Measurements from ENCODE around the gene OSBPL6.
A peak's percentile ranks its signal among the peaks of the same experiment; 100 is the strongest.

OSBPL6 gene

DNA sequence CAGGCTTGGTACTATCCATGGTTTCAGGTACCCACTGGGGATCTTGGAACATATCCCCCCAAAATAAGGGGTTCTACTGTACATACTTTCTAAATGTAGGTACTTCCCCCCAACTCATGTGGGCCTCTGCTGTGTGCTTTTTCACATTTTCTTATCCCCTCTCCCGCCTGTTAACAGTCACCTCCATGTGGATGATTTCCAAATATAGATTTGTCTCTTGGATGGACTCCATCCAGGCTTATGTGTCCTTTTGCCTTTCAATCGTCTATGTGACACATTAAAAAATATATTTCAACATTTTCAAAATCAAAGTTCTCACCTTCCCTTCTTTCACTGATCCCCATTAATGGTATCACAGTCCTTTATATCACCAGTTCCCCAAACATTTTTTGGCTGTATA is 44.4 kb downstream of the OSBPL6 start:
- no peak for DNase-seq (ENCODE audit: low read depth)

DNA sequence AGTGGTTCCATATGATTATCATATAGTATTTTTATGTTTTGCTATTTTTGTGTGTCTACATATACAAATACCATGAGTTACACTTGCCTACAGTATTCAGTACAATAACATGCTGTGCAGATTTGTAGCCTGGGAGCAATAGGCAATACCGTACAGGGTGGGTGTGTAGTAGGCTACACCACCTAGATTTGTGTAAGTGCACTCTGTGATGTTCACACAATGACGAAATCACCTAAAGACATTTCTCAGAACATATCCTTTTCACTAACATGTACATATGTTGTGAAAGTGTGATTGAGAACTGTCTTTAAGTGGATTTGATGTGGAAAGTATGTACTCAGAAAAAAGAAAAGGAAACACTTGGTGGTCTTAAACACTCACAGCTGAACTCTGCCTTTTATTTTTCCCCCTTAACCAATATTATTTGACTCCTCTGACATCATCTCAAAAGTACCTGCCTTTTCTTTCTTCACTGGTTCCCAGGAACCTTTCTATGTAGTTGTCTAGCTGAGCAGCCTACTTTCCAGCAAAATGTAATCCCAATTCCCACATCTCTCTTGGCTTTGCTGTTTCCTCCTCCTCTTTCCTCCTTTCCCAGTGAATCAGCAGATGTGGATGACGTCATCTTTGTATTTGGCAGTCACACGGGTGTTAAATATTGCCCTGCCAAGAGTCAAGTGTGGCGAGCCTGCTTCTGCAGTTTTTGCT is 47.7 kb downstream of the OSBPL6 start:
- DNase-seq (ENCODE audit: low read depth) = peak; percentile 83

DNA sequence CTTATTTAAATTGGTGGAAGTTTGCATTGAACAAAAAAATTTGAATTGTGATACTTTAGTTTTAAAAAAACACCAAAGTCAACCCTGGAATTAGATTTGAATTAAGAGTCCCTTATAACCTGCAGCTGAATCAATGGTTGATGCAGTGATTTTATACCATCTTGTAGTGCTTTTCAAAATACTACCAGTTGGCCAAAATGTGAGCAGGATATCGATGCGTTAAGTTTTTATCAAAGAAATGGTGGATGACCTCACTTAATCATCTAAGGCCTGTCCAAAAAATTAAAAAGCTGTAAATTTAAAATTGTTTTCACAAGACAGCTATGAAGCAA is 48.2 kb downstream of the OSBPL6 start:
- DNase-seq (ENCODE audit: low read depth) = no peak

DNA sequence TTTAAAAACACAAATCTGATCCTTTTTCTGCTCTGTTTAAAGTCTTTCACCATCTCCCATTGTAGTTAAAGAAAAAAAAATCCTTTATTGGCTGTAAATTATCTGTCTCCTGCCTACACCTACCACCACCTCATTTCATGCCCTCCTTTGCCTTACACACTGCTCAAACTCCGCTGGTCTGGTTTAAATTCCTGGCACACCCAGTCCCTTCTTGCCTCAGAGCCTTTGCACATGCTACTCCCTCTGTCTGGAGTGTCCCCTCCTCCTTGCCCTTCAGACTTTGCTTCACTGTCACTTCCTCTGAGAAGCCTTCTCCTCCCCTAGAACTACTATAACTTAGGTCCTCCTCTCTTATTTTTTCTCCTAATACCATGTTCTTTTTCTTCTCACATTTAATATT is 49.6 kb downstream of the OSBPL6 start:
- no peak for DNase-seq (ENCODE audit: low read depth)

DNA sequence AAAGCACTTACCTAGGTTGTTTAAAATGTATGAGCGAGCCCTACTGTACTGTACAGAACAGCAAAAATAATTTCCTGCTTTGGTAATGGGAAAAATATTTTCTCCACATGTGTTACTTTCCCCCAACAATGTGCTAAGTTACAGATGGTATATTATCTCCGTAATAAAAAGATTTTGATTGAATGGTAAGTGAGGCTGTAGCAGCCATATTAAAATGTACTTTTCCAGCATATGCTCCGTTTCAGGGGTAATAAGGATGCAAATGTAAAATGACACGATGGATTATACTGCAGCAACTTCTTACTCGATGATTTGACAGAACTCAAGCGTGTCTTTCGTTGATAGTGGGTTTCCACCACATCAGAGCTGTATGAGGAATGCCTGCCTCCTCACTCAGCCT is 50.5 kb downstream of the OSBPL6 start:
- no peak for DNase-seq (ENCODE audit: low read depth)

DNA sequence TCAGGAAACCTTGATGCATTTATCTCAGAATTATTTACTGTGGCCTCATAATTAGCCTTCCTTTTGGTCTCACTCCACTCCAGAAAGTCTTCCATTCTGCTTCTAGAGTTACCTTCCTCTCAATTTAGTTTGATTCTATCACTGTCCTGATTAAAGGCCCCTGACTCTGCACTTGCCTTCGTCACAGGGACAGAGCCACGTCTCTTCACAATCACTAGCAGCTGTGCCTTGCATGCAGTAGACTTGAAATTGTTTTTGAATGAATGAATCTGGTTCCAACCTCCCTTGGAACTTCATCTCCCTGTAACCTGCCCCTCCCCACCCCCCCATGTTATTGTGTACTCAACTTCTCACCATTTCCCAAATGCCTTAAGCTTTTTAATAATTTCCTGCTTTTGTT is 52.4 kb downstream of the OSBPL6 start:
- no peak for DNase-seq (ENCODE audit: low read depth)

DNA sequence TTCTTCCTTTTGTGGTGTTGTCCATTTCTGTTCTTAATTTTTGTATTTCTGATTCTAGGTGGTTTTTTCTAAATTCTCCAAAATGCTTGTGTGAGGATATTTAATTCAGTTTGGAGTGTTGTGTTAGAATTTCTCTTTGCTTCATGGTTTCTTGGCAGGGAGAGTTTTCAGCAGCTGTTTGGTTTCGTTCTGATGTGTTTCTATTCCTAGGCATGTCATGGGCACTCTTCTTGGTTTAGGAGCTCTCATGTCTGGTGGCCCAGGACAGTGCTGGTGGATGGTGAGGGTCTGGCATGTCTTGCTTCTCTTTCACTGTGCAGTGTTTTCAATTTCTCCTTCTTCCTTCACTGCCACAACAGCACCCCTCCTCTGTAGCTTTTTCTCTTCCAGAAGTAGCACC is 52.9 kb downstream of the OSBPL6 start:
- no peak for DNase-seq (ENCODE audit: low read depth)

DNA sequence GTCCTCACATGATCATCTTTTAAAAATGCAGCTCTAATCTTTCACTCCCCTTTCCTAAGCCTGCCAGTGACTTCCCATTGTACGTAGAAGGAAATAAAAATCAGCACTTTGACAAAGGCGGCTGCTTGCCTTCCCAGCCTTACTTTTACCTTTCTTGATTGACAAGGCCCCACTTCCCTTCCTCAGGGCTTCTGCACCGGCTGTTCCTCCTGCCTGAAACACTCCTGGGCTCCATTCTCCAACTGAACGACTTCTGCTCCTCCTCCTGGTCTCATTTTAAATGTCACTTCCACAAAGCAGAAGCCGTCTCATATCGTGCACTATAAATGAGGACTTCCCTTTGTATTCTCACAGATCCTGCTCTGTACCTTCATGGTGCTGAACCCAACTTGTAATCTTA is 56.1 kb downstream of the OSBPL6 start:
- DNase-seq (ENCODE audit: low read depth) = no peak

- no peak for DNase-seq (ENCODE audit: low read depth)
Measured at GRCh38 chr2:178251151-178251955, 57.0 kb downstream of the OSBPL6 start.

DNA sequence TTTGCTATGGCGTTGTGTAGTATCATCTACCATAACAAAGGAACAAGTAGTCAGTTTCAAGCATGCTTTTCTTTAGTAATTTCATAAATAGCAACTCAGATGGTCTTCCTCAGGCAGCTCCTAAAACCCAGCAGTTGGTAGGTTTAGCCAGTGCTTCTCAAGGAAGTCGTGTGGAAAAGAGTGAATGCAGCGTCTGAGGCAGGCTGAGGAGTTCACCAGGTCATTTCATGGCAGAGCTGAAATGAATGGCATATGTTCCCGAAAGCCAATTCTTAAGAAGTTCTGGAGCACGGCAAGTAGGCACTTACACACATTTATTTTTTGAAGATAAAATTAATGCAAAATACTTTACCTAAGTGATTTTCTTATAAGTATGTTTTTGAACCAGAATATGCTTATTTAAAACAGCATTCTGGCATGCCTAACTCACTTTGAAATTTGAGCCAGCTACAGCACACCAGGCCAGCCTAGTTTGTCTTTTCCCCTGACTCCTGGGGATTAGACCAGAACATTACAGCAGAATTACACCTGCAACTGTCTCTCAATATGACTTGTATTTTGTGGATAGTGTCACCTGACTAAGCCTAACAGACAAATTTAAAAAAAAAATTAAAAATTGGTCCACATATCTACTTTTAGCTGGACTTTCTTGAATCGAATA is 62.2 kb downstream of the OSBPL6 start:
- DNase-seq (ENCODE audit: low read depth) = no peak

DNA sequence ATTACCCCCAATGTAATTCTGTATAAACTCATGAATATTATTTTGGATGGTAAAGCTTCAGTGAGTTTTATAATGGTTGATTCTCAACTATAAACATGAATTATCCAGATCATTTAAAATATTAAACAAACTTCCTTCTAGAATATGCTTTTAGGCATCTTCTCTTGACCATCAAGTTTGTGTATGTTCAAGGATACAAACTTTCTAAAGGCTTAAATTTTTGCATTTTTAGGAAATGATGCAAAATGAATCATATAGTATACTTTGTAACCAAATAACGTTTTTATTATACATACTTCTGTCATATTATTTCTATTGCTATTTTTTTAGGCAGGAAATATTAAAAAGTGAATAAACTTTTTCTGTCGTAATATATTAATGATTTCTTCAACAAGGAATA is 62.8 kb downstream of the OSBPL6 start:
- DNase-seq (ENCODE audit: low read depth) = no peak

DNA sequence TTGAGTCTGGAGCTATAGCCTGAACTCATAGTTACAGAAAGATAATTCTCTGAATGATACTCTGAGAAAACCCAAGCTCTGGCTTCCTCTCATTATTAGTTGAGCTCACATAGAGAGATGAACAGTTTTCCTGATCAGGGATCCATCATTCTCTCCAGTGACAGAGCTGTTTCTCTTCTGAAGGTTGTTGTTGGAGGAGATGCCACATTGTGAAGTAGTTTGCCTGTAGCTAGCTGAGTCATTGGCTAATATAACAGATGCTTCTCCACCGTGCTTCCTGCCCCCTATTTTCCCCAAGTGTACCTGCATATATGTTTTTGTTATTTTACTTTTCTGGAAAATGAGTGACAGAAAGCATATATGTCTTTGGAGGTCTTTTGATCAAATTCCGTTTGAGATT is 64.6 kb downstream of the OSBPL6 start:
- no peak for DNase-seq (ENCODE audit: low read depth)

DNA sequence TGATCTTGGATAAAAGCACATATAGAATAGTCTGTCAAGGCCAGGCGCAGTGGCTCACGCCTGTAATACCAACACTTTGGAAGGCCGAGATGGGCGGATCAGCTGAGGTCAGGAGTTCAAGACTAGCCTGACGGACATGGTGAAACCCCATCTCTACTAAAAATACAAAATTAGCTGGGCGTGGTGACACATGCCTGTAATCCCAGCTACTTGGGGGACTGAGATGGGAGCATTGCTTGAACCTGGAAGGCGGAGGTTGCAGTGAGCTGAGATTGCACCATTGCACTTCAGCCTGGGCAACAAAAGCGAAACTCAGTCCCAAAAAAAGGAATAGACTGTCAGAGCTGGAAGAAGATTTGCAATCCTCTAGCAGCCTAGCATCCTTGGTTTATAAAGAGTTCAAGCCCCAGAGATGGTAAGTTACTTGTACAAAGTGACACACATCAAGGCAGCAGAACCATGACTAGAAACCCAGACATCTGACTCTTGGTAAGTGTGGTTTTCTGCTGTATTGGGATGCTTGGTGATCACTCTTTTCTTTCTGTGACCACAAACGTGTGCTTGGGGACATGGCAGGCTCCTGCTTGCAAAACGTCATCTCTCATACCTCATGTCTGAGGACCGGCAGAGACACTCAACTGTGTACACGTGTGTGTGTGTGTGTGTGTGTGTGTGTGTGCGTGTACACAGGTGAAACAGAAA is 69.0 kb downstream of the OSBPL6 start:
- no peak for DNase-seq (ENCODE audit: low read depth)

- DNase-seq (ENCODE audit: low read depth) = no peak
Measured at GRCh38 chr2:178264211-178264610, 69.9 kb downstream of the OSBPL6 start.

DNA sequence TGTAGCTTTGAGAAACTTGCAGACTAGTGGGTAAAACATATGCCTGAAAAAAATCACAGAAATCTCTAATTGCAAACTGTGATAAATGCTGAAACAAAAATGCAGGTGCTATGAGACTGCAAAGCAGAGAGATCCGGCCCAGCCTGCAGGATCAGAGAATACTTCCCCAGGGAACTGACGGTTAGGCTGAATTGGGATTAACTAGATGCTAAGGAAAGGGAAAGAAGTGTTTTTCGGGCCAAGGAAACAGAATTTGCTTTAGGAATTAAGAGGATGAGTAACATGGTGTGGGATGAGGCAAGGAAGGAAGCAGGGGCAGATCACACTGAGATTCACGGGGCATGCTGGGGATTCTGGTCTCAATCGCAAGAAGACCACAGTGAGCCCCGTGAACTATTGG is 71.5 kb downstream of the OSBPL6 start:
- DNase-seq (ENCODE audit: low read depth) = no peak

DNA sequence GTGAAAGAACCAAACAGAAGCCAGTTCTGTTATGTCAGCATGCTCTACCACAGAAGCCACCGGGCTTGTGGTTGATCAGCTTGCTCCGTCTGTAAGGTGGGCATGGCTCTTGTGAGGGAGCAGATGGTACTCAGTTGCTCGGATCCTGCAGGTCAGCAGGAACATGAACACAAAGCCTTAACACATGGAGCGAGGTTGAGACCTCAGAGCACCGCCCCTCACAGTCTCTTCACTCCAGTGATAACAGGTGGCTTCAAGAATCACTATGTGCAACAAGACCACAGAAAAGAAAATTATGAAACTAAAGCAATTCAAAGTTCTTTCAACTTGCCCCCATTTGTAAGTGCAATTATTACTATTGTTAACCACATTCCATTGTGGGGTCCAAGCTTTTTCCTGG is 72.1 kb downstream of the OSBPL6 start:
- DNase-seq (ENCODE audit: low read depth) = no peak

GRCh38 chr2:178267660-178268059 is 73.3 kb downstream of the OSBPL6 start:
- no peak for DNase-seq (ENCODE audit: low read depth)

DNA sequence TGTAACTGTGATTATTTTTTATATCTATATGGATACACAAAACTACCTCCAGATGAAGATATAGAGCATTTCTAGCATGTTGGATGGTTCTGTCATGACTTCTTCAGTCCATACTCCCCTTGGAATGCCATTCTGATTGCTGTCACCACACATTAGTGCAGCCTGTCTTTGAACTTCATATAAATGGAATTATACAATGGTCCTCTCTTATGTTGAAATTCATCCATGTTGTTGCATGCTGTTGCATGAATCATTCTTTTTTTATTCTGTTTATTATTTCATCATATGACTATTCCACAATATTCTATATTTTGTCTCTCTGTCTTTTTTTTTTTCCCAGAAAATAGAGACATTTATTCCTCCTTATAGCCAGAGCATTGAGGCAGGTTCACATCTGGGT is 74.1 kb downstream of the OSBPL6 start:
- no peak for DNase-seq (ENCODE audit: low read depth)

GRCh38 chr2:178269438-178270224 is 75.3 kb downstream of the OSBPL6 start:
- no peak for DNase-seq (ENCODE audit: low read depth)

- no peak for DNase-seq (ENCODE audit: low read depth)
Measured at GRCh38 chr2:178270338-178270737, 76.0 kb downstream of the OSBPL6 start.

DNA sequence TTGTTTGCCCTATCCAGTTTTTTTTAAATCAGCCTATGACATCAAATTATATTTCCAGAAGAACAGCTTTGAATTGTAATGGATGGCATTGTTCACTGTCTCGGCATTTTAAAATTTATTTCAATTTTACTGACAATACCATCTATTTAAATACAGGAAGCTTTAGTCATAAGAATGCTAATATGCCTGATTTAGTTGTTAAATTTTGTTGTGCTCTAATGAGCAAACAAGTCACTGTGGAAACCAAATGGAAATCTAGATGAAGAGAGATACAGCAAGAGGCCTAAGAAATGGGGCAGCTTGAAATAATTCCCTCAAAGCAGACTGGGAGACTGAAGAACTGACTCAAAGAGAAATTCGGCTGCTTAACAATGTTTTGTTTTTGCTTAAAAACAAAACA is 76.8 kb downstream of the OSBPL6 start:
- DNase-seq (ENCODE audit: low read depth) = no peak
